HCT116 (cell line): Measurements from ENCODE around the gene EML1. TPM values are rescaled to one million over a fixed set of nuclear protein-coding genes. Genes with fewer than 3 reads are reported as not detected.

Experiments
- ATAC-seq: fragments of 200-7000 bp; cut with Tn5 transposase; 2 replicates; pipeline ENCODE4 v1.9.1; 2020; ENCODE audit warnings: mild to moderate bottlenecking, moderate library complexity
- BruUV-seq: library from RNA; stranded (reverse); fragments of 400-500 nt; replicated peaks from 2 replicates; lab custom pipeline; 2021; lab: Mats Ljungman, UMichigan
- CTCF ChIA-PET: fragments of 300-600 bp; sonication (Branson Sonifier 250); formaldehyde crosslinking; loops from one replicate; lab custom pipeline; 2021; ENCODE audit warnings: antibody characterized with exemption; lab: Charles Lee
- POLR2A ChIA-PET: fragments of 300-600, 350-600 bp; sonication (Branson Sonifier 250); formaldehyde crosslinking; loops from one replicate; lab custom pipeline; 2021; ENCODE audit warnings: antibody characterized with exemption; lab: Charles Lee
- RAD21 ChIA-PET, 2 experiments: fragments of 300-600 bp; sonication (Branson Sonifier 250); formaldehyde crosslinking; loops; one replicate each; lab custom pipeline; 2023; ENCODE audit warnings: low total read pairs in 2 of 2; ENCODE audit not compliant: uncharacterized antibody in 2 of 2, unreplicated experiment in 2 of 2, low non-redundant PET in 1 of 2; lab: Charles Lee
- DNase-seq: peaks from one replicate; pipeline ENCODE4 v3.0.0-alpha.2; 2010; ENCODE audit warnings: low read depth, low spot score
- H2AFZ ChIP-seq: fragments of 200-600 bp; shearing (Covaris generic), sonication (generic); 2 replicates; pipeline ENCODE4 v1.6.1; 2017; ENCODE audit warnings: low read depth, mixed run types, mixed read lengths, antibody characterized with exemption, low read length; ENCODE audit not compliant: poor library complexity, severe bottlenecking
- H3K27ac ChIP-seq: 2 replicates; pipeline ENCODE4 v1.5.1; 2012; ENCODE audit warnings: low read depth, low read length
- H3K27me3 ChIP-seq: fragments of 200-600 bp; sonication (generic); 2 replicates; pipeline ENCODE4 v1.6.1; 2016; ENCODE audit warnings: mixed run types, low read length, mixed read lengths; ENCODE audit not compliant: insufficient read depth
- H3K36me3 ChIP-seq, 2 experiments: fragments of 200-500 bp in 1 of 2; fragments of 200-600 bp in 1 of 2; sonication (Bioruptor generic) in 1 of 2; sonication (generic) in 1 of 2; 2 replicates each; pipeline versions ENCODE4 v1.5.1 to v1.6.1; 2014 to 2016; ENCODE audit warnings: low read length in 2 of 2, inconsistent platforms in 1 of 2, mixed read lengths in 1 of 2, mixed run types in 1 of 2; ENCODE audit not compliant: insufficient read depth in 2 of 2, control insufficient read depth in 1 of 2
- H3K4me1 ChIP-seq, 2 experiments: fragments of 200-600 bp in 1 of 2; sonication (generic) in 1 of 2; 2 replicates each; pipeline versions ENCODE4 v1.5.1 to v1.6.1; 2012 to 2017; ENCODE audit warnings: low read length in 2 of 2, inconsistent platforms in 1 of 2, mild to moderate bottlenecking in 1 of 2, mixed read lengths in 1 of 2, mixed run types in 1 of 2, moderate library complexity in 1 of 2; ENCODE audit not compliant: insufficient read depth in 2 of 2, control insufficient read depth in 1 of 2
- H3K4me2 ChIP-seq: fragments of 200-600 bp; sonication (generic); 2 replicates; pipeline ENCODE4 v1.6.1; 2017; ENCODE audit warnings: mixed run types, low read length, mixed read lengths
- H3K4me3 ChIP-seq, 2 experiments: fragments of 200-600 bp in 1 of 2; sonication (generic) in 1 of 2; replicated peaks in 1 of 2; 2 replicates each; pipeline ENCODE4 v1.5.1; 2011 to 2016; ENCODE audit warnings: low read length in 2 of 2, control low read depth in 1 of 2, low read depth in 1 of 2, mild to moderate bottlenecking in 1 of 2, mixed read lengths in 1 of 2, mixed run types in 1 of 2
- H3K79me2 ChIP-seq: fragments of 200-600 bp; sonication (generic); 2 replicates; pipeline ENCODE4 v1.6.1; 2017; ENCODE audit warnings: mild to moderate bottlenecking, mixed run types, low read length, moderate library complexity, mixed read lengths; ENCODE audit not compliant: insufficient read depth
- H3K9ac ChIP-seq: fragments of 200-600 bp; sonication (generic); 2 replicates; pipeline ENCODE4 v1.6.1; 2016; ENCODE audit warnings: low read length, mixed read lengths
- H3K9me2 ChIP-seq: fragments of 200-600 bp; sonication (generic), shearing (Covaris generic); 2 replicates; pipeline ENCODE4 v1.6.1; 2017; ENCODE audit warnings: mixed run types, mild to moderate bottlenecking, moderate library complexity; ENCODE audit not compliant: insufficient read depth
- H3K9me3 ChIP-seq, 2 experiments: fragments of 200-500 bp in 1 of 2; fragments of 200-600 bp in 1 of 2; sonication (Bioruptor generic) in 1 of 2; sonication (generic) in 1 of 2; 2 replicates each; pipeline ENCODE4 v1.6.1; 2014 to 2017; ENCODE audit warnings: low read length in 2 of 2, mixed read lengths in 2 of 2, inconsistent platforms in 1 of 2, low read depth in 1 of 2, mild to moderate bottlenecking in 1 of 2, mixed run types in 1 of 2, moderate library complexity in 1 of 2; ENCODE audit not compliant: control insufficient read depth in 1 of 2, insufficient read depth in 1 of 2
- H4K20me1 ChIP-seq: fragments of 200-600 bp; sonication (generic), shearing (Covaris generic); 2 replicates; pipeline ENCODE4 v1.6.1; 2017; ENCODE audit warnings: mixed run types, mild to moderate bottlenecking, moderate library complexity; ENCODE audit not compliant: insufficient read depth
- CBX3 ChIP-seq: IDR thresholded peaks from 2 replicates; pipeline ENCODE4 v1.6.1; 2012; ENCODE audit warnings: low read depth
- EGR1 ChIP-seq: IDR thresholded peaks from 2 replicates; pipeline ENCODE4 v1.6.1; 2012; ENCODE audit warnings: low read depth
- ELF1 ChIP-seq: IDR thresholded peaks from 2 replicates; pipeline ENCODE4 v1.6.1; 2012; ENCODE audit warnings: low read depth, borderline replicate concordance
- EZH2phosphoT487 ChIP-seq: fragments of 200-600 bp; IDR thresholded peaks from 2 replicates; pipeline ENCODE4 v1.6.1; 2018; ENCODE audit warnings: antibody characterized with exemption, borderline replicate concordance
- FOSL1 ChIP-seq: IDR thresholded peaks from 2 replicates; pipeline ENCODE4 v1.6.1; 2012; ENCODE audit warnings: low read depth
- POLR2AphosphoS5 ChIP-seq: IDR thresholded peaks from 2 replicates; pipeline ENCODE4 v1.6.1; 2011; ENCODE audit warnings: mild to moderate bottlenecking, low read depth, low read length, moderate library complexity
- RAD21 ChIP-seq: IDR thresholded peaks from 2 replicates; pipeline ENCODE4 v1.6.1; 2012; ENCODE audit warnings: low read depth, mild to moderate bottlenecking
- SP1 ChIP-seq: IDR thresholded peaks from 2 replicates; pipeline ENCODE4 v1.6.1; 2012; ENCODE audit warnings: low read depth
- SRF ChIP-seq: IDR thresholded peaks from 2 replicates; pipeline ENCODE4 v1.6.1; 2012; ENCODE audit warnings: low read depth
- ZFX ChIP-seq: fragments of 450-650 bp; IDR thresholded peaks from 2 replicates; pipeline ENCODE4 v1.6.1; 2017
- intact Hi-C: fragments of 100-400 bp; cut with micrococcal nuclease; formaldehyde crosslinking; loops from 2 replicates; pipeline ENCODE4 v1.10.0; 2022
- total RNA-seq: library from RNA; stranded (reverse); gene quantifications from one replicate; pipeline ENCODE4 v1.2.1, GENCODE V29; 2021; ENCODE audit not compliant: unreplicated experiment
- TF ChIP-seq, protein P1 (sequence below): IDR thresholded peaks from 2 replicates; pipeline ENCODE4 v1.6.1; 2012; ENCODE audit warnings: low read depth

Gene EML1
- total RNA-seq, 1 experiment from 2014 or later = 7.4 TPM

DNA sequence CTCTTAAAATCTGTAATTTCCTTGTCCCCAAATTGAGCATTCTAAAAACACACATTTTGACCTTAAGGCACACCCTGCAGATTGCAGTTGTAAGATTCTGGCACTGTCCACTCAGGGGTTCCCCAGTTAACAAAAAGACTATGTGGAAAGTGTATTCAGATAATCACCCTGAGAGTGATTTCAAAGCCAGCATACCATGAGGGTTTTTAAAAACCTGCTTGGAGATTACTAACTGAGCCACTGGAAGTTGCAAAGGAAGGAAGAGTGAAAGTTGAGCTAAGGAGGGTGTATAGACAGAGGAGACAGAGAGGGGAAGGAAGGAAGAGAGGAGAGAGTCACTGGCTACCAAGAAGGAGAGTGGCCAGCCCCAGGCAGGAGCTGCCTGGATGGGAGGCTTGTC, 82.6 kb downstream of the EML1 start:
- BruUV-seq = no TSS peak
- DNase-seq = no peak
- RAD21 ChIA-PET = no interaction called here
- Histone ChIP-seq H2AFZ (no peak overlapping the region), H3K4me2 (no peak overlapping the region)
- TF ChIP-seq EGR1 (no peak), SRF (no peak), ELF1 (no peak), ZFX (no peak), SP1 (no peak), EZH2phosphoT487 (no peak), RAD21 (no peak), CBX3 (no peak), POLR2AphosphoS5 (no peak), FOSL1 (no peak)
- TF ChIP-seq, protein P1, sequence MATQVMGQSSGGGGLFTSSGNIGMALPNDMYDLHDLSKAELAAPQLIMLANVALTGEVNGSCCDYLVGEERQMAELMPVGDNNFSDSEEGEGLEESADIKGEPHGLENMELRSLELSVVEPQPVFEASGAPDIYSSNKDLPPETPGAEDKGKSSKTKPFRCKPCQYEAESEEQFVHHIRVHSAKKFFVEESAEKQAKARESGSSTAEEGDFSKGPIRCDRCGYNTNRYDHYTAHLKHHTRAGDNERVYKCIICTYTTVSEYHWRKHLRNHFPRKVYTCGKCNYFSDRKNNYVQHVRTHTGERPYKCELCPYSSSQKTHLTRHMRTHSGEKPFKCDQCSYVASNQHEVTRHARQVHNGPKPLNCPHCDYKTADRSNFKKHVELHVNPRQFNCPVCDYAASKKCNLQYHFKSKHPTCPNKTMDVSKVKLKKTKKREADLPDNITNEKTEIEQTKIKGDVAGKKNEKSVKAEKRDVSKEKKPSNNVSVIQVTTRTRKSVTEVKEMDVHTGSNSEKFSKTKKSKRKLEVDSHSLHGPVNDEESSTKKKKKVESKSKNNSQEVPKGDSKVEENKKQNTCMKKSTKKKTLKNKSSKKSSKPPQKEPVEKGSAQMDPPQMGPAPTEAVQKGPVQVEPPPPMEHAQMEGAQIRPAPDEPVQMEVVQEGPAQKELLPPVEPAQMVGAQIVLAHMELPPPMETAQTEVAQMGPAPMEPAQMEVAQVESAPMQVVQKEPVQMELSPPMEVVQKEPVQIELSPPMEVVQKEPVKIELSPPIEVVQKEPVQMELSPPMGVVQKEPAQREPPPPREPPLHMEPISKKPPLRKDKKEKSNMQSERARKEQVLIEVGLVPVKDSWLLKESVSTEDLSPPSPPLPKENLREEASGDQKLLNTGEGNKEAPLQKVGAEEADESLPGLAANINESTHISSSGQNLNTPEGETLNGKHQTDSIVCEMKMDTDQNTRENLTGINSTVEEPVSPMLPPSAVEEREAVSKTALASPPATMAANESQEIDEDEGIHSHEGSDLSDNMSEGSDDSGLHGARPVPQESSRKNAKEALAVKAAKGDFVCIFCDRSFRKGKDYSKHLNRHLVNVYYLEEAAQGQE = no peak
- TF ChIP-seq, all 23 proteins: peak for 0
- no peak overlapping the region for H3K27ac ChIP-seq
- intact Hi-C loops = no loop called here
- H3K36me3 ChIP-seq = no peaks in the 10 kb centered on the region
- H4K20me1 ChIP-seq = no peaks in the 10 kb centered on the region
- H3K9me2 ChIP-seq = no peaks in the 10 kb centered on the region
- H3K9me3 ChIP-seq = no peaks in the 10 kb centered on the region
- H3K79me2 ChIP-seq = no peaks in the 10 kb centered on the region
- ChIA-PET POLR2A (no interaction called here), CTCF (no interaction called here)
- no peaks in the 10 kb centered on the region for H3K4me1 ChIP-seq
- H3K4me3 ChIP-seq = no peak overlapping the region
- no peak overlapping the region for H3K9ac ChIP-seq
- peaks cover 21% of the 10 kb centered on the region for H3K27me3 ChIP-seq
- ATAC-seq = no peak
